ENCODE results near the gene RPRM.
"Not testable (repeated sequence)": the region's sequence is repeated elsewhere in the genome, so short reads cannot be mapped to it uniquely, and the experiment has no call there.

The RPRM gene

GRCh38 chr2:153478289-153479261 lies at the start of gene RPRM:
Gene RPRM (minus strand): TSS chr2:153478762. CDS start chr2:153478565, 197 bp downstream.
- DNase-seq (ENCODE audit: low read depth in 1 of 2, low spot score in 1 of 2), result peak in 1 of 2 donors; percentile 11

- DNase-seq (ENCODE audit: low read depth in 1 of 2, low spot score in 1 of 2), result peak; percentile 10 to 13
Measured at GRCh38 chr2:153519257-153519875, 40.8 kb upstream of the RPRM start.

DNA sequence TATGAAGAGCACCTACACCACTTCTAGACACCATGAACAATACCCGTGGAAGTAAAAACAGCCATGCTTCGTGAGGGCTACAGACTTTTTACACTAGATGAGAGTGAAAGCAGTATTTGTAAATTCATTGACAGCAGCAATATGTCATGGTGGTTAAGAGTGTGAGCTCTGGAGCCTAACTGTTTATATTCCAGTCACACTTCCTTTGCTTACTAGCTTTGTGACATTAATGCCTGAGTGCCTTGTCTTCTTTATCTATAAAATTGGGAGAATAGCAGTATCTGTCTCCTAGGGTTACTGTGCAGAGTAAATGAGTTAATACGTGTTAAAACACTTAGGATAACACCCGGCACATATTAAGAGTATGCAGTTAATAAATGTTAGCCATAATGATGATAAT lies 33.8 kb upstream of the RPRM start:
- DNase-seq (ENCODE audit: low read depth in 1 of 2, low spot score in 1 of 2), result no peak

DNA sequence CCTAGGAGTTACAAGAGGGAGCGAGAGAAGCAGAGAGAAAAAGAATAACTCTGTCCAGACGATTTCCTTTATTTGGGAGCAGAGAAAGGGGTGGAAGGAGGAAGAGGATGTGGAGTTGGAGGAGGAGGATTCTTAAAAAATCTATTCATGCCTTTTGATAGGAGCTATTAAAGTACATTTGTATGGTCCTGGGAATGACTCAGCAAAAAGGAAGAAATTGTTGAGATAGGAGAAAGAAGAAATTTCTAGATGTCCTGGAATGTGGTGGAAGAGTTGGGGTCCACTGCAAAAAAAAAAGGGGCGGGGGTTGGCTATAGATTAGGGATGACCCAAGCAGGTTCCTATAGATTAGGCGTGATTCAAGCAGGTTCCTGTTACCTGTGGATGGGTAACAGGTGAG lies 32.4 kb upstream of the RPRM start:
- DNase-seq (ENCODE audit: low read depth in 1 of 2, low spot score in 1 of 2), result no peak

- no peak for DNase-seq (ENCODE audit: low read depth in 1 of 2, low spot score in 1 of 2)
Measured at GRCh38 chr2:153509133-153509532, 30.6 kb upstream of the RPRM start.

DNA sequence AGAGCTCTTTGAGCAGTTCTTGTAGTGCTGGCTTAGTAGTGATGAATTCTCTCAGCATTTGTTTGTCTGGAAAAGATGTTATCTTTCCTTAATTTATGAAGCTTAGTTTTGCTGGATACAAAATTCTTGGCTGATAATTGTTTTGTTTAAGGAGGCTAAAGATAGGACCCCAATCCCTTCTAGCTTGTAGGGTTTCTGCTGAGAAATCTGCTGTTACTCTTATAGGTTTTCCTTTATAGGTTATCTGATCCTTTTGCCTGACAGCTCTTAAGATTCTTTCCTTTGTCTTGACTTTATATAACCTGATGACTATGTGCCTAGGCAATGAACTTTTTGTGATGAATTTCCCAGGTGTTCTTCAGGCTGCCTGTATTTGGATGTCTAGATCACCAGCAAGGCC lies 27.9 kb upstream of the RPRM start:
- not testable (repeated sequence) for DNase-seq (ENCODE audit: low read depth in 1 of 2, low spot score in 1 of 2)

DNA sequence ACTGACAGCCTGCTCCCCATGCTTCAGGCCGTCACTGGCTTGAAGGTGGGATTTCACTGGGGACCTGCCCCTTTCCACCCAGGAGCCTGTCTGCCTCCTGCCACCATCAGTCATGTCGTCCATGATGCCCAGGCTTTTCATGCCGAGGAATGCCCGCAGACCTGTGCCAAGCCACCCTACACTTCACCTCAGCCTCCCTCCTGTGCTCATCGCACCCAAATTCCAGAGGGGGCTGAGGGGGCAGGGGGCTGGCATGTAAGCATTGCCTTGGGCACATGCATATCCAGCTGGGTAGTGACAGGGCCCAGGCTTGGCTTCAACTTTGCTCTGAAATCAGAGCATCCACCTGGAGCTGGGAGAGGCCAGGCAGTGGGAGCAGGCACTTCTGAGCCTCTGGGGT lies 20.9 kb upstream of the RPRM start:
- DNase-seq (ENCODE audit: low read depth in 1 of 2, low spot score in 1 of 2), result no peak

DNA sequence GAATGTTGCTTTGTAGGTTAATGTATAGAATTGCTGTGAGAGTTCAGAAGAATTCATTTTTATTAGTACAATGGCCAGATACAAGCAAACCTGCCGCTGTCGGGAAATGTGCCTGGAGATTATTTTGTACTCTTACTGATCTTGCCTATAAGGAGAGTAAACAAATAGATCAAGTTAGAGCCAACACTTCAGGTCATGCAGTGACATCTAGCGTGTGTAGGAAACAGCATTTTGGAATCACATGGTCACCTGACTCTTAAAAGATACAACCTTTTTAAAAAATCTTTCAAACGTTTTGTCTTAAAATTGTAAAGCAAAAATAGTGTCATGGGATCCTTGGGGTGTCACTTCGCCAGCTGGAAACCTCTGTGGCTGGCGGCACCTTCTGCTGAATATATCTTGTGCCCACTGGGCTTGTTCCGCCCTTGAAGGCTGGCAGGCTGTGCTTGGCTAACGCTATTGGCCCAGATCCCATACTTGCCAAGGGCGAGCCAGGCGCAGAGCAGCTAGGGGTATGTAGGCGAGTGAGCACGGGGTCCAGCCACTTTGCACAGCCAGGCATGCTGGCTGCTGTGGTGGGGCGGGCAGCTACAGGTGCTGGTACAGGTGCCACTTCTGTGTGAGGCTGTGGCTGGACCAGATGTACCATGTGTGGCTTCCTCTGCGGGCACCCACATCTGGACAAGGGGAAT lies 19.5 kb upstream of the RPRM start:
- DNase-seq (ENCODE audit: low read depth in 1 of 2, low spot score in 1 of 2), result no peak

DNA sequence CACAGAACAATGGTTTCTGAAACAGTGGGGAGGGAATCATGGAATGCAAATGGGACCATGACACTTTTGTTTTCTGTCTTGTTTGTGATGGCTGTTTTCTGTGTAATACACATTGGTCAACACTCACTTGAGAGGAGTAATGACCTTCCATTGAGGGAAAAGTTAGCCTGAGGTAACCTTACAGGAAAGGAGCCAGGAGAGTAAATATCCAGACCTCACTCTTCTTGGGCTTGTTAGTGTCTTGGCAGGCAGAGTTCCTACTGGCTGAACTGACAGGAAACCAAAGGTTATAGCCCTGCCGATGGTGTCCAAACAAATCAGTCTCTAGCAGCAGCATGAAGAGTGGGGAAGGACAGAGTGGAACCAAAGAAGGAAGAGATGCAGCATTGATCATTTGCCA lies 17.2 kb upstream of the RPRM start:
- no peak for DNase-seq (ENCODE audit: low read depth in 1 of 2, low spot score in 1 of 2)

DNA sequence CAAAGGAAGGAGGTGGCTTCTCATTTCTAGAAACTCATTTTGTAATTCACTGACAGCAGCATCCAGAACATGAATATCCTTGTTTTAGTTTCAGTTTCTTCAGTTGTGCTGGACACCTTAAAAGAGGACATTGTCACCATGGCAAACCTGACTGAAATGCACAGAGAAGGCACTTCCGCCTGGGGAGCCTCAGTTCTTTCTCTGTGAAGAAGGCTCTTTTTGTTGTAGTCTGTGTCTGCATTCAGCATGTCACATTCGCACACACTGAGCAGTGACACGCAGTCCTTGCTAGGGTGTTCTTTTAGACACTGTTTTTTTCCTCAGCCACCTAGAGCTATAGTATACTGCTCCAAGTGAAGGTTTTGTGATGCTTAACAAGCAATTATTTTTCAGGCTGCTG lies 9.5 kb upstream of the RPRM start:
- no peak for DNase-seq (ENCODE audit: low read depth in 1 of 2, low spot score in 1 of 2)

DNA sequence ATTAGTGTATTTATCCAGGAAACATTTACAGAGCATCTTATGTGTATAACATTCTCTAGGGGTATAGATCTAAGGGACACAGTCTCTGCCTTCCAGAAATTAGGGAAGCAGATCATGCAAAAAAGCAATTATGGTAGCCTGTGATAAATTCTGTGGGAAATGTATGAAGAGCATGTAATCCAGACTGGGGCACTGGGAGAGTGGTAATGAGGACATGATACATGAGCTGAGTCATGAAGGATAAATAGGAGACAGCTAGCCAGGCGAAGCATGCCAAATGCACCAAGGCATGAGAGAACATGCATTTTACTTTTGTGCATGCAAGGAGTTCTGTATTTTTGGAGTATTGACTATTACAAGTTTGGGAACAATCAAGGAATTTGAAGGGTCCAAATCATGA lies 8.9 kb upstream of the RPRM start:
- no peak for DNase-seq (ENCODE audit: low read depth in 1 of 2, low spot score in 1 of 2)

DNA sequence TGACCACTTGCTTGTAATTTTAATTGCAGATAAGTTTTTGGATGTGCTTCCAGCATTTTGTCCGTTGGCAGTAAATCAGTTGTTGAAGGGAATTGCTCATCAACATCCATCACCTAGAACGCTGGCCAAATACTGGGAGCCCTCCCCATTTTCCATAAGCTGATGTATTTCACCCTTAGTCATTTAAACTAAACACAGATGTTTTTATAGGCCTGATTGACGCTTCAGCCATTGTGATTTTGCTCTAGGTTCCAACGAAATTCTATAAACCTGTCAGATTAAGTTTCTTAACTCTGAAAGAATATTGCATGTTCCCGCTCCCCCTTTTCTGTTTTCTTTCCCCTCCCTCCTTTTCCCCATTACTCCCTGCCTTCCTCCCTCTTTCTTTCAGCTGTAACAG lies 1.0 kb upstream of the RPRM start:
- no peak for DNase-seq (ENCODE audit: low read depth in 1 of 2, low spot score in 1 of 2)

GRCh38 chr2:153477636-153478288 lies 800 bp downstream of the RPRM start:
- no peak for DNase-seq (ENCODE audit: low read depth in 1 of 2, low spot score in 1 of 2)

GRCh38 chr2:153476816-153477635 lies 1.5 kb downstream of the RPRM start:
- DNase-seq (ENCODE audit: low read depth in 1 of 2, low spot score in 1 of 2), result no peak

- DNase-seq (ENCODE audit: low read depth in 1 of 2, low spot score in 1 of 2), result no peak
Measured at GRCh38 chr2:153476491-153476815, 2.1 kb downstream of the RPRM start.

DNA sequence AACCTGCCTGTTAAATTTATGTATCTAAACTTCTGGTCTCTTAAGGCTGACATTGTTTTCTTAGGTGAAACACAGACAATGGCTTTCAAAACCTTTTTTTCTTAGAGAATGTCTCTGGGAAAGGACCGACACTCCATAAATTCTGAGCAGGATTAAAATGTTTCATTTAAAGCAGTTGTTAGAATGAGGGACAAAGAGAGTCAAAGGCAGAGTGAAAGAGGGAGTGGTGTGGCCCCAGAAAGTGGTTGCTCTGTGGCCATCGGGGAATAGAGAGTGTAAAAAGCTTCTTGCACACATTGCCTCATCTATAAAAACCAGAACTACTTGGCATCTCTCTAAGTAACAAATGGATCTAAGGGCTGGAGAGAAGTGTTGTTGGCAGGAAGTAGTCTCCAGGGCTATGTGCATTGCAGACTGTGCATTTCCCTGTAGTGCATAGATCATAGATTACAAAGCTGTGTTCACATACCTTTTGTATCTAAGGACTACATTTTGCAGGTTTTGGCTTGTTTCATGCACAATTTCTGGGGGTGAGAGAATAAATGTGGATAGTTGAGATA lies 3.6 kb downstream of the RPRM start:
- DNase-seq (ENCODE audit: low read depth in 1 of 2, low spot score in 1 of 2), result no peak

GRCh38 chr2:153474407-153474806 lies 4.2 kb downstream of the RPRM start:
- DNase-seq (ENCODE audit: low read depth in 1 of 2, low spot score in 1 of 2), result no peak

DNA sequence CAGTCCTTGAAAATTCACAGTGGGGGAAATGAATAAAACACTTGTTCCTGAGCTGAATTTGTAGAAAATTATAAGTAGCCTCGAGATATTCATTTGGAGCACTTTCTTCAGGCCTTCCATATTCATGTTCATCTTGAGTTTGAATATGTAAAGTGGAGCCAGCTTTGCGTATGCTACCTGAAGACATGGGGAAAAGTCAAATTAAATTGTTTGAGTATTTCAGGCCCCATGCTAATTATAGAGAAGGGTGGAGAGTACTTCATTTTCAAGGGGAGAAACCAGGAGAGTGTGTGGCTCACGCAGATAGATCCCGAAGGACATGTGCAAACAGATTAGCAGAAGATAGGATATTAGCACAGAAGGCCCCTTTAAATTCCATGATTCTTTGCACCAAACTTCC lies 7.7 kb downstream of the RPRM start:
- DNase-seq (ENCODE audit: low read depth in 1 of 2, low spot score in 1 of 2), result no peak

DNA sequence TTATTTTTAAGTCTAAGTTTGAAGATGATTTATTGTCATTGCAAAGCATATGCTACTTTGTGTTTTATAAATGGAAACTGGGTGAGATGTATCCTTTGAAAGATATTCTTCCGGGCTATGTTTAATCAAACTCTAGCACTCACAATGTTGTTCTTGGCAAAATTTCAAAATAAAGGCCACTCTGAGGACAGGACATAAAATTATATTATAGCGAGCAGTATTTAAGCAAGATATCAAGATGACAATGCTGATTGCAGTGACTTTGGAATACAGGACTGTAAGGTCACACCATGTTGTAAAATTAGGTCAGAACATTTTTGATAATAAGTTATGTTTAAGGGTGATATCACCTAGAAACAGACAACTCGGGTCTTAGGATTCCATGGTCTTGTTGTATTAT lies 14.2 kb downstream of the RPRM start:
- no peak for DNase-seq (ENCODE audit: low read depth in 1 of 2, low spot score in 1 of 2)

DNA sequence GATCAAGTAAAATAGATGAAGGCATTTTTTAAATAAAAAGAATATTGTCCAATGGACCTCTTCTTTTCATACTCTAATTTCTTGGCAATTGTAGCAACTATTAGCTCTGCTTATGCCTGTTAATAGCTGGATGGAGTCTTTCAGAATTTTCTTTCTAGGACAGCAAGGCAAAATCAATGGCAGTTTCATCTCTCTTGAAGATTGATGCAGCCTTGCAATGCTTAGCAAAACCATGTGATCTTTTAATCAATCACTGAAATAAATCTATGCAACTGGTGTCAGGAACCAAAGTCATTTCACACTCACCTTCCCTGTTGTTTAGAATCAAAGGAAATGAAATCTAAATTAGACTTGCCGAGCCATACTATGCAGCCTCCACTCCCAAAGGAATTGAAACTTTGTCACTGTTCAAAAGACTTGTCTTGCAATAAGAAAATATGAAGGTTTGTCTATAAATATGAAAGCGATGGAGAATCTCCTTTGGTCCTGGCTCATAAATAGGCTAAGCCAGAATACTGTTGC lies 16.2 kb downstream of the RPRM start:
- DNase-seq (ENCODE audit: low read depth in 1 of 2, low spot score in 1 of 2), result no peak

Measured in activated T-helper 1 cell treated with anti-CD3 and anti-CD28 coated beads, Interleukin-2, amount 50 U/mL, for 16 hours (primary cell).